ENCODE measurements around the gene RYR2.

GRCh38 chr1:237811633-237812032 is 769.6 kb downstream of the RYR2 start:
- no peak for TF ChIP-seq CTCF (IDR thresholded peaks at IDR 0.05)
- no peak for TF ChIP-seq POLR2A (IDR thresholded peaks at IDR 0.05)
- TF ChIP-seq EP300 (IDR thresholded peaks at IDR 0.05): no peak
